ENCODE data around the gene GTF2A1. TPM values are rescaled to one million over a fixed set of nuclear protein-coding genes. Genes with fewer than 3 reads are reported as not detected.

GTF2A1 gene
- total RNA-seq, 1 donor from 2014 or later: 29.0 TPM

DNA sequence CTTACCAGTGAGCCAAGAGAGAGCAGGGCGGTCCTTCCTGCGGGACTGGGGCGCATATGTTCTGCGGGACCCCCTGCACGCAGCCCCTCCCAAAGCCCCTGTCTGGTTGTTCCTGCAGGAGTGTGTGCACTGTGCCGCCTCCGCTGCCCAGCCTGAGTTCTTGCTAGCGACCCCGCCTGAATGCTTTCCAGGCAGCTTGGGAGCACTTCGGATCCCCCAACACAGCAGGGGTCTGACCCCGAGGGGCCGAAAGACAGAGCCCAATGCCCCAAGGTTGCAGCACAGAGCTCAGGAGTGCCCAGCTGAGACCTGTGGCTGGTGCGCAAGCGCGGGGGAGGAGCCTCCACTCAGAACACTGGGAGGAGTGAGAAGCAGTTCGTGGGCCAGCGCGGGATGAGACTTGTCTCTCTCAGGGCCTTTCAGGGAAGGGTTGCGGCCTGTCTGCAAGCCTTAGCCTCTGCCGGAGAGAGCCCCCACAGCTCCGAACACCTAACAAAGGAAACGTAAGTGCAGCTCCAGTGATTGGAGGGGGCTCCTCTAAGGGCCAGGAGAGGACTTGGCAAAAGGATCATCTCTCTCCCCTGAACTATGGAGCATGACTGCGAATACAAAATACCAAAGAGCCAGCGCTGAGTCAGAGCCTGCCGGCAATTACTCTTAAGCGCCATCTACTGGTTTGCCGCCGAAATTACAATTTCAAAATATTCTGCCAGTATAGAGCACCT, 50.5 kb downstream of the GTF2A1 start:
- peaks cover 11% of the 10 kb centered on the region for H3K4me1 Mint-ChIP-seq

DNA sequence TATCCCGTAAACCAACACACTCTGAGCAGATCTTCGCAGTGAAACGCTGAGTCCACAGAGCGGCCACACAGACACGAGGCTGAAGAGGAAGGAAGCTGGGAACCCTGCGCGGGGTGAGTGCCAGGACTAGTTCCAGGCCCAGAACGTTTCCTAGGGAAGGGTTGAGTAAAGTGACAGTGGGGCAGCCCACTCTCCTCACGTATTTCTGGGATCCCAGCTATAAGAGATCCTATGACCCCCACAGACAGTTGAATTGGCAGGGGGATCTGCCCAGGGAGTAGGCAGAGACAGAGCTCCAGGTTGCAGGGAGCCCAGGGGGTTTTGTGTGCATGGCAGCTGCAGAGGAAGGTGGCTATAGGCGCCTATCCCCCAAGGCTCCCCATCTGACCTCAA, 51.1 kb downstream of the GTF2A1 start:
- Mint-ChIP-seq H3K4me3 (peak overlapping the region; percentile 92), H3K9me3 (no peaks in the 10 kb centered on the region), H3K27me3 (ENCODE audit: low read depth) (no peaks in the 10 kb centered on the region), H3K27ac (peak overlapping the region; percentile 96), H3K36me3 (peaks cover 2% of the 10 kb centered on the region), H3K4me1 (peaks cover 11% of the 10 kb centered on the region)
- DNase-seq (ENCODE audit: low spot score in 2 of 2, unreplicated experiment in 2 of 2): no peak
- TF ChIP-seq, protein P1, sequence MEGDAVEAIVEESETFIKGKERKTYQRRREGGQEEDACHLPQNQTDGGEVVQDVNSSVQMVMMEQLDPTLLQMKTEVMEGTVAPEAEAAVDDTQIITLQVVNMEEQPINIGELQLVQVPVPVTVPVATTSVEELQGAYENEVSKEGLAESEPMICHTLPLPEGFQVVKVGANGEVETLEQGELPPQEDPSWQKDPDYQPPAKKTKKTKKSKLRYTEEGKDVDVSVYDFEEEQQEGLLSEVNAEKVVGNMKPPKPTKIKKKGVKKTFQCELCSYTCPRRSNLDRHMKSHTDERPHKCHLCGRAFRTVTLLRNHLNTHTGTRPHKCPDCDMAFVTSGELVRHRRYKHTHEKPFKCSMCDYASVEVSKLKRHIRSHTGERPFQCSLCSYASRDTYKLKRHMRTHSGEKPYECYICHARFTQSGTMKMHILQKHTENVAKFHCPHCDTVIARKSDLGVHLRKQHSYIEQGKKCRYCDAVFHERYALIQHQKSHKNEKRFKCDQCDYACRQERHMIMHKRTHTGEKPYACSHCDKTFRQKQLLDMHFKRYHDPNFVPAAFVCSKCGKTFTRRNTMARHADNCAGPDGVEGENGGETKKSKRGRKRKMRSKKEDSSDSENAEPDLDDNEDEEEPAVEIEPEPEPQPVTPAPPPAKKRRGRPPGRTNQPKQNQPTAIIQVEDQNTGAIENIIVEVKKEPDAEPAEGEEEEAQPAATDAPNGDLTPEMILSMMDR (IDR thresholded peaks at IDR 0.05; ENCODE audit: unreplicated experiment): no peak

More for the DNA sequence above, 50.5 kb downstream of the GTF2A1 start:
- DNase-seq (ENCODE audit: low spot score in 2 of 2, unreplicated experiment in 2 of 2): peak; percentile 76 to 87
- H3K27me3 Mint-ChIP-seq (ENCODE audit: low read depth): no peaks in the 10 kb centered on the region
- H3K27ac Mint-ChIP-seq: peak overlapping the region; percentile 96
- TF ChIP-seq, protein P1 (IDR thresholded peaks at IDR 0.05; ENCODE audit: unreplicated experiment): peak; percentile 88
- peak overlapping the region; percentile 92 for H3K4me3 Mint-ChIP-seq
- peaks cover 3% of the 10 kb centered on the region for H3K36me3 Mint-ChIP-seq
- no peaks in the 10 kb centered on the region for H3K9me3 Mint-ChIP-seq

DNA sequence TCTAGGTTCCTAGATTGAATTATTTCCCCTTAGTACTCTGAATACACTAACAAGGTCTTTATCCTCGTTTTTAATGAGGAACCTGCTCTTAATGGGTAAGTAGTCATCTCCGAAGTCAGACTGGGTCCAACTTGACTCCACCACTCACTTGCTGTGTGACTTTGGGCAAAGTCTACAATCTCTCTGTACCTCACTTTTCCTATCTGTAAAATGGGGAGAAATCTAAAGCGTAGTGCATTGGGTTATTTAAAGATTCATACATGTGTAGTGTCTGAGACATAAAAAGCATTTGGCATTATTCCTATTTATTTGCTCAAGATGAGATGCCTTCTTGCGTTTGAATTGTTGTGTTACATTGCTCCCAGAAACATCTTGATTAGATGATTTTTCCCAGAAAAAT, 51.5 kb downstream of the GTF2A1 start:
- Mint-ChIP-seq H3K27ac (peak overlapping the region; percentile 96), H3K4me1 (peaks cover 11% of the 10 kb centered on the region), H3K36me3 (no peaks in the 10 kb centered on the region), H3K27me3 (ENCODE audit: low read depth) (no peaks in the 10 kb centered on the region), H3K4me3 (peak overlapping the region; percentile 92), H3K9me3 (no peaks in the 10 kb centered on the region)
- TF ChIP-seq, protein P1 (IDR thresholded peaks at IDR 0.05; ENCODE audit: unreplicated experiment): no peak
- no peak for DNase-seq (ENCODE audit: low spot score in 2 of 2, unreplicated experiment in 2 of 2)

DNA sequence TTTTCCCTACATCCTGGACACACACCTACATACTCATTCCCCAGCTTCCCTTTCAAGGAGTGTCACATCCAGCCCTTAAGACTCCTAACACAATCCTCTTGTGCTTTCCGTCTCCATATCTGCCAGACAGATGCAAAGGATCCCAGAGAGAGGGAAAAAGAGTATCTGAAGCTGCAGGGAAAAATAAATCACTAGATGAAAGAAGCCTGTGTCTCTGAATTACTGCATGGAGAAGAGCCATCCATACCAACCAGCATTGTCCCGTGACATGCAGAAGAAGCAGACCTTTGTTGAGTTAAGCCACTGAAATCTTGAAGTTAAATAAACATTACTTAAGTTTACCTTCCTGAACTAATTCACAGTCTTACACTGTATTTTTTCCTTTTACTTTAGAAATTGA, 54.6 kb downstream of the GTF2A1 start:
- H3K27ac Mint-ChIP-seq: no peak overlapping the region
- H3K36me3 Mint-ChIP-seq: no peaks in the 10 kb centered on the region
- TF ChIP-seq, protein P1 (IDR thresholded peaks at IDR 0.05; ENCODE audit: unreplicated experiment): no peak
- H3K9me3 Mint-ChIP-seq: no peaks in the 10 kb centered on the region
- peaks cover 11% of the 10 kb centered on the region for H3K4me1 Mint-ChIP-seq
- H3K4me3 Mint-ChIP-seq: no peak overlapping the region
- H3K27me3 Mint-ChIP-seq (ENCODE audit: low read depth): no peaks in the 10 kb centered on the region
- DNase-seq (ENCODE audit: low spot score in 2 of 2, unreplicated experiment in 2 of 2): no peak

GRCh38 chr14:81165188-81165587, 55.6 kb downstream of the GTF2A1 start:
- Mint-ChIP-seq H3K27me3 (ENCODE audit: low read depth) (no peaks in the 10 kb centered on the region), H3K9me3 (no peaks in the 10 kb centered on the region)
- TF ChIP-seq, protein P1 (IDR thresholded peaks at IDR 0.05; ENCODE audit: unreplicated experiment): no peak

More at GRCh38 chr14:81165188-81165587, 55.6 kb downstream of the GTF2A1 start:
- Mint-ChIP-seq H3K4me3 (no peak overlapping the region), H3K36me3 (no peaks in the 10 kb centered on the region), H3K4me1 (peaks cover 6% of the 10 kb centered on the region), H3K27ac (no peak overlapping the region)
- no peak for DNase-seq (ENCODE audit: low spot score in 2 of 2, unreplicated experiment in 2 of 2)

All from mesothelial cell of epicardium (in vitro differentiated cells).